ENCODE data around the gene STAB2. TPM values are rescaled to one million over a fixed set of nuclear protein-coding genes. Genes with fewer than 3 reads are reported as not detected.

STAB2 gene
- total RNA-seq, 1 donor from 2014 or later = 0.13 TPM

- ATAC-seq = no peak
Measured at GRCh38 chr12:103769240-103769945, 182.3 kb downstream of the STAB2 start.

GRCh38 chr12:103771466-103771865 is 184.4 kb downstream of the STAB2 start:
- ATAC-seq (peak; percentile 66), DNase-seq (ENCODE audit: low spot score) (peak; percentile 70)
- intact Hi-C loops (cut with DNase I) = no loop called here

More at GRCh38 chr12:103769240-103769945, 182.3 kb downstream of the STAB2 start:
- no peak for DNase-seq (ENCODE audit: low spot score)
- intact Hi-C loops (cut with DNase I) = no loop called here

- peak; percentile 27 for ATAC-seq
- intact Hi-C loops (cut with DNase I) = no loop called here
- no peak for DNase-seq (ENCODE audit: low spot score)
Measured at GRCh38 chr12:103772367-103773108, 185.5 kb downstream of the STAB2 start.

- ATAC-seq = peak; percentile 22
- no peak for DNase-seq (ENCODE audit: low spot score)
Measured at GRCh38 chr12:103773109-103773910, 186.2 kb downstream of the STAB2 start.

GRCh38 chr12:103774977-103775560 is 188.0 kb downstream of the STAB2 start:
- no peak for DNase-seq (ENCODE audit: low spot score)
- intact Hi-C loops (cut with DNase I) = no loop called here

More at GRCh38 chr12:103773109-103773910, 186.2 kb downstream of the STAB2 start:
- intact Hi-C loops (cut with DNase I) = no loop called here

GRCh38 chr12:103778781-103779180 is 191.7 kb downstream of the STAB2 start:
- ATAC-seq = no peak
- intact Hi-C loops (cut with DNase I) = no loop called here

More at GRCh38 chr12:103774977-103775560, 188.0 kb downstream of the STAB2 start:
- no peak for ATAC-seq

GRCh38 chr12:103779410-103780092 is 192.5 kb downstream of the STAB2 start:
- DNase-seq (ENCODE audit: low spot score) (no peak), ATAC-seq (peak; percentile 56)
- intact Hi-C loops (cut with DNase I) = no loop called here

More at GRCh38 chr12:103778781-103779180, 191.7 kb downstream of the STAB2 start:
- DNase-seq (ENCODE audit: low spot score) = no peak

GRCh38 chr12:103780093-103780440 is 193.0 kb downstream of the STAB2 start:
- intact Hi-C loops (cut with DNase I) = no loop called here
- ATAC-seq = no peak
- DNase-seq (ENCODE audit: low spot score) = no peak

- no peak for DNase-seq (ENCODE audit: low spot score)
- no peak for ATAC-seq
- intact Hi-C loops (cut with DNase I) = no loop called here
Measured at GRCh38 chr12:103780992-103781391, 193.9 kb downstream of the STAB2 start.

- no peak for DNase-seq (ENCODE audit: low spot score)
- ATAC-seq = no peak
- intact Hi-C loops (cut with DNase I) = no loop called here
Measured at GRCh38 chr12:103782399-103782798, 195.3 kb downstream of the STAB2 start.

GRCh38 chr12:103783744-103784664 is 196.9 kb downstream of the STAB2 start:
- intact Hi-C loops (cut with DNase I) = no loop called here
- ATAC-seq (no peak), DNase-seq (ENCODE audit: low spot score) (no peak)

- ATAC-seq (no peak), DNase-seq (ENCODE audit: low spot score) (no peak)
- intact Hi-C loops (cut with DNase I) = no loop called here
Measured at GRCh38 chr12:103785243-103786031, 198.4 kb downstream of the STAB2 start.

GRCh38 chr12:103786201-103786600 is 199.1 kb downstream of the STAB2 start:
- intact Hi-C loops (cut with DNase I) = no loop called here
- ATAC-seq (no peak), DNase-seq (ENCODE audit: low spot score) (no peak)

GRCh38 chr12:103791350-103791920 is 204.4 kb downstream of the STAB2 start:
- intact Hi-C loops (cut with DNase I) = no loop called here
- ATAC-seq = no peak
- DNase-seq (ENCODE audit: low spot score) = no peak

- DNase-seq (ENCODE audit: low spot score) = no peak
- intact Hi-C loops (cut with DNase I) = no loop called here
- no peak for ATAC-seq
Measured at GRCh38 chr12:103793046-103793445, 206.0 kb downstream of the STAB2 start.

GRCh38 chr12:103793512-103794045 is 206.5 kb downstream of the STAB2 start:
- DNase-seq (ENCODE audit: low spot score) (no peak), ATAC-seq (no peak)
- intact Hi-C loops (cut with DNase I) = no loop called here

All from sciatic nerve (tissue), 2 donors.